Neuronal stem cell (in vitro differentiated cells): Measurements from ENCODE around the gene RALGPS1.

Source experiments
- DNase-seq: peaks from one replicate; pipeline ENCODE4 v3.0.0-alpha.2; 2013; ENCODE audit warnings: low spot score
- H2AFZ ChIP-seq: one replicate; pipeline ENCODE4 v1.6.1; 2013; ENCODE audit warnings: mild to moderate bottlenecking, low read length, inconsistent platforms
- H2AK5ac ChIP-seq: 2 replicates; pipeline ENCODE4 v1.6.1; 2013; ENCODE audit warnings: low read depth, mild to moderate bottlenecking, inconsistent platforms, low read length, moderate library complexity, mixed read lengths
- H2BK120ac ChIP-seq: 2 replicates; pipeline ENCODE4 v1.6.1; 2013; ENCODE audit warnings: low read depth, mild to moderate bottlenecking, inconsistent platforms, low read length, moderate library complexity, mixed read lengths
- H2BK12ac ChIP-seq: one replicate; pipeline ENCODE4 v1.6.1; 2013; ENCODE audit warnings: low read length, inconsistent platforms
- H2BK15ac ChIP-seq: 2 replicates; pipeline ENCODE4 v1.6.1; 2013; ENCODE audit warnings: mild to moderate bottlenecking, low read length, inconsistent platforms, mixed read lengths
- H2BK5ac ChIP-seq: one replicate; pipeline ENCODE4 v1.6.1; 2013; ENCODE audit warnings: inconsistent platforms, mild to moderate bottlenecking, low read length, moderate library complexity
- H3K14ac ChIP-seq: one replicate; pipeline ENCODE4 v1.6.1; 2013; ENCODE audit warnings: low read length, inconsistent platforms
- H3K18ac ChIP-seq: 2 replicates; pipeline ENCODE4 v1.6.1; 2013; ENCODE audit warnings: low read length, inconsistent platforms
- H3K23ac ChIP-seq: 2 replicates; pipeline ENCODE4 v1.6.1; 2013; ENCODE audit warnings: low read depth, mild to moderate bottlenecking, mixed read lengths, low read length, inconsistent platforms; ENCODE audit not compliant: poor library complexity
- H3K27ac ChIP-seq: replicated peaks from 3 replicates; pipeline ENCODE4 v1.5.1; 2013; ENCODE audit warnings: low read length, inconsistent platforms
- H3K27me3 ChIP-seq, 3 experiments: 2 replicates each; pipeline ENCODE4 v1.6.1; 2013; ENCODE audit warnings: low read length in 3 of 3, mild to moderate bottlenecking in 2 of 3, inconsistent platforms in 1 of 3, low read depth in 1 of 3, mixed read lengths in 1 of 3, moderate library complexity in 1 of 3; ENCODE audit not compliant: control insufficient read depth in 3 of 3, insufficient read depth in 3 of 3
- H3K36me3 ChIP-seq, 2 donors: replicated peaks in 1 of 2; 2 replicates each; pipeline ENCODE4 v1.6.1; 2013; ENCODE audit warnings: low read length in 2 of 2; ENCODE audit not compliant: control insufficient read depth in 2 of 2, insufficient read depth in 2 of 2
- H3K4ac ChIP-seq: 2 replicates; pipeline ENCODE4 v1.6.1; 2013; ENCODE audit warnings: inconsistent platforms, mild to moderate bottlenecking, low read length, moderate library complexity
- H3K4me1 ChIP-seq, 2 donors: 1 replicate in 1 of 2; 2 replicates in 1 of 2; pipeline ENCODE4 v1.6.1; 2013; ENCODE audit warnings: low read length in 2 of 2, low read depth in 1 of 2; ENCODE audit not compliant: control insufficient read depth in 2 of 2, insufficient read depth in 1 of 2
- H3K4me2 ChIP-seq: one replicate; pipeline ENCODE4 v1.6.1; 2013; ENCODE audit warnings: mild to moderate bottlenecking, low read length, inconsistent platforms; ENCODE audit not compliant: insufficient read depth, poor library complexity, severe bottlenecking
- H3K4me3 ChIP-seq, 2 donors: 2 replicates each; pipeline ENCODE4 v1.5.1; 2013; ENCODE audit warnings: low read length in 2 of 2, mild to moderate bottlenecking in 2 of 2, inconsistent platforms in 1 of 2, moderate library complexity in 1 of 2
- H3K79me1 ChIP-seq: one replicate; pipeline ENCODE4 v1.6.1; 2013; ENCODE audit warnings: low read depth, mild to moderate bottlenecking, inconsistent platforms, low read length, moderate library complexity
- H3K9ac ChIP-seq: one replicate; pipeline ENCODE4 v1.6.1; 2013; ENCODE audit warnings: mild to moderate bottlenecking, low read depth, low read length, inconsistent platforms; ENCODE audit not compliant: poor library complexity
- H3K9me3 ChIP-seq, 2 donors: replicated peaks in 1 of 2; 2 replicates each; pipeline versions ENCODE3 to v1.6.1; 2013; ENCODE audit warnings: low read length in 2 of 2, mild to moderate bottlenecking in 2 of 2, inconsistent platforms in 1 of 2, low read depth in 1 of 2, mixed read lengths in 1 of 2, moderate library complexity in 1 of 2; ENCODE audit not compliant: control insufficient read depth in 2 of 2, insufficient read depth in 1 of 2
- H4K8ac ChIP-seq: one replicate; pipeline ENCODE4 v1.6.1; 2013; ENCODE audit warnings: low read depth, mild to moderate bottlenecking, inconsistent platforms, low read length, moderate library complexity
- H4K91ac ChIP-seq: one replicate; pipeline ENCODE4 v1.6.1; 2013; ENCODE audit warnings: low read length, low read depth, mild to moderate bottlenecking, inconsistent platforms; ENCODE audit not compliant: poor library complexity
- WGBS, 2 donors: extraction: QIAGEN DNeasy Blood & Tissue Kit; methylation state at CpG; one replicate each; pipeline ENCODE4 v1.1.7; 2013; ENCODE audit warnings: missing lambda C conversion rate in 2 of 2, mixed read lengths in 1 of 2; ENCODE audit not compliant: insufficient read length in 2 of 2, insufficient replicate concordance in 1 of 2; ENCODE audit errors: extremely low coverage in 2 of 2; 5-methylcytosine and 5-hydroxymethylcytosine counted together

Gene RALGPS1

DNA sequence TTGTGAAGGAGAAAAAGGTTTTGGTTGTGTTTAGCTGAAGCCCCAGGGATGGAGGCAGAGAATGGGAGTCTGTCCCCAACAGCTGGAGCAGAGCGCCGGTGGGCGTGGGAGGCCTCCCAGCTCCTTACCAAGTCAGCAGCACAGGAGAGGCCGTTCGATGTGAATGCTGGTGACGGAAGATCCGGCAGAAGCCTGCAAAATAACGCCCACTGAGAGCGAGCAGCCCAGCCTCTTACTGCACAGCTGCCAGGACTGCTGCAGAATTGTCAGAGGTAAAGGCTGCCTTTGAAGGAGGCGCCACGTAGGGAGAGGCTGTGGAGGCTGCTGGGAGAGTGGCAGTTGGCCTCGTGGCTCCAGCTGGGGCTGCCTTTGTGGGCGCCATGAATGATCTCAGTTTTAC lies 181.6 kb downstream of the RALGPS1 start:
- H2AK5ac ChIP-seq: no peak overlapping the region
- no peaks in the 10 kb centered on the region for H3K27me3 ChIP-seq
- H2BK5ac ChIP-seq: no peak overlapping the region
- H3K27ac ChIP-seq: no peak overlapping the region
- no peak overlapping the region for H2AFZ ChIP-seq
- no peak overlapping the region for H2BK12ac ChIP-seq
- no peaks in the 10 kb centered on the region for H3K4me1 ChIP-seq
- no peak overlapping the region for H4K91ac ChIP-seq
- peaks cover 7 to 16% of the 10 kb centered on the region in 2 donors for H3K36me3 ChIP-seq
- no peak overlapping the region for H3K4ac ChIP-seq
- H3K9ac ChIP-seq: no peak overlapping the region
- H2BK15ac ChIP-seq: no peak overlapping the region
- no peak overlapping the region for H2BK120ac ChIP-seq
- H3K23ac ChIP-seq: no peak overlapping the region
- H3K4me3 ChIP-seq: no peak overlapping the region
- peak overlapping the region; percentile 51 for H3K18ac ChIP-seq
- no peak for DNase-seq
- H3K4me2 ChIP-seq: no peak overlapping the region
- H3K9me3 ChIP-seq: no peaks in the 10 kb centered on the region
- no peak overlapping the region for H3K14ac ChIP-seq
- H4K8ac ChIP-seq: no peak overlapping the region
- no peaks in the 10 kb centered on the region for H3K79me1 ChIP-seq
- no CpG with 5 or more reads among the region's 13 CpGs for WGBS, 2 donors

DNA sequence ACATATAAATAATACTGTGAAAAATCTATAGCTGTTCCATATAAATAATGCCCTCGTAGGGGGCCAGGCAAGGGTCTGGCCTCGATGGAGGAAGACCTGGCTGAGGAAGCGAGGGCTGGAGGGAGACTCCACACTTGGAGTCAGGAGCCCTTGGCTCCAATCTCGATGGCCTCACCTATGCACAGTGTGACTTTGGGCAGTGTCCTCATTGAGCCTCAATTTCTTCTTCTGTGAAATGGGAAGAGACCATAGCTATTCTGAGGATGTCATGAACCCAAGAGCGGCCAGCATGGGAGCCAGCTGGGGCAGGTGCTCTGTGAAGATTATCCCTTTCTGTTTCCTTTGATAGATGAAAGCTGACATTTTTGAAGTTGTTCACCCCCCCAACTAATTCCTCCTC lies 183.1 kb downstream of the RALGPS1 start:
- H3K18ac ChIP-seq: no peak overlapping the region
- no peak overlapping the region for H3K4ac ChIP-seq
- H3K9me3 ChIP-seq: no peaks in the 10 kb centered on the region
- H3K9ac ChIP-seq: no peak overlapping the region
- H3K4me2 ChIP-seq: no peak overlapping the region
- no peak overlapping the region for H2BK12ac ChIP-seq
- H4K8ac ChIP-seq: no peak overlapping the region
- no peak overlapping the region for H2BK120ac ChIP-seq
- DNase-seq: no peak
- H3K23ac ChIP-seq: no peak overlapping the region
- WGBS, 2 donors: no CpG with 5 or more reads among the region's 5 CpGs
- H3K36me3 ChIP-seq: peaks cover 0 to 3% of the 10 kb centered on the region in 2 donors
- no peak overlapping the region for H4K91ac ChIP-seq
- H3K27ac ChIP-seq: no peak overlapping the region
- no peak overlapping the region for H3K14ac ChIP-seq
- no peak overlapping the region for H2AFZ ChIP-seq
- no peaks in the 10 kb centered on the region for H3K79me1 ChIP-seq
- no peak overlapping the region for H2BK15ac ChIP-seq
- H3K4me3 ChIP-seq: no peak overlapping the region
- no peaks in the 10 kb centered on the region for H3K27me3 ChIP-seq
- H2BK5ac ChIP-seq: no peak overlapping the region
- no peak overlapping the region for H2AK5ac ChIP-seq
- no peaks in the 10 kb centered on the region for H3K4me1 ChIP-seq

DNA sequence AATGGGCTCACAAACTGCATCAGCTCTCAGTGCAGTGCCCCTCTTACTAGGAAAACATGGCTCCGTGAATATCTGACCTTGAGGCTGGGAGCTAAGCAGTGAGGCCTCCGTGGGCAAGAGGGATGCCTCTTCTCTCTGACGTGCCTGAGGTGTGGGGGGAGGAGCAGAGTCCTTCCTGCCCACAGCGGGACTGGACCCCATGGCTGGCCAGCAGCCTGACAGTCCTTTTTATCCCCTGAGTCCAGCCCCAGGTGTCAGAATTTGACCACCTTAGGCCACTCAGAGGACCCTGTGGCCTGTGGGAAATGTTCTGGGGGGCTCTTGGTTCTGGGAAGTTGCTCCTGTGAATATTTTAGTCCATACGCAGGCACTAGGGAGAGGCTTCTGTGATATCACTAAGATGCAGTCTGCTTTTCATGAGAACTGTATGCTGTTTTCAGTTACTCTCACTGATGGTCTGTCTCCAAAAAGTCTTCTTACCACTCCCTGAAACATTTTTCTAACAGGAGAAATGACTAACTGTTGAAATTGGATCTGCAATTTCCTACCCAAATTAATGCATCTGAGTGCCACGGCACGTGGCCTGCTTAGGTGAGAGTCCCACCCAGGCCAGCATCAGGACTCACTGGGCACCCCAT lies 184.5 kb downstream of the RALGPS1 start:
- Histone ChIP-seq H3K4me1 (no peaks in the 10 kb centered on the region), H3K14ac (no peak overlapping the region), H3K36me3 (peaks cover 0 to 6% of the 10 kb centered on the region in 2 donors), H3K9me3 (no peaks in the 10 kb centered on the region), H3K27ac (no peak overlapping the region), H3K79me1 (no peaks in the 10 kb centered on the region), H2AFZ (no peak overlapping the region), H3K4me3 (no peak overlapping the region), H2BK5ac (no peak overlapping the region), H2BK120ac (no peak overlapping the region), H2AK5ac (no peak overlapping the region), H3K4me2 (no peak overlapping the region), H4K8ac (no peak overlapping the region), H3K18ac (no peak overlapping the region), H3K27me3 (no peaks in the 10 kb centered on the region), H3K23ac (peak overlapping the region; percentile 13), H2BK12ac (no peak overlapping the region), H4K91ac (no peak overlapping the region), H3K9ac (no peak overlapping the region), H3K4ac (no peak overlapping the region), H2BK15ac (no peak overlapping the region)
- WGBS, 2 donors: no CpG with 5 or more reads among the region's 7 CpGs
- DNase-seq: no peak

GRCh38 chr9:127099664-127100063 lies 185.1 kb downstream of the RALGPS1 start:
- no peak for DNase-seq
- WGBS, 2 donors: no CpG with 5 or more reads among the region's 3 CpGs
- H2AK5ac ChIP-seq: no peak overlapping the region
- H4K8ac ChIP-seq: no peak overlapping the region
- no peak overlapping the region for H3K23ac ChIP-seq
- no peak overlapping the region for H3K18ac ChIP-seq
- no peak overlapping the region for H2BK5ac ChIP-seq
- H3K9me3 ChIP-seq: no peaks in the 10 kb centered on the region
- H2BK15ac ChIP-seq: no peak overlapping the region
- H3K27ac ChIP-seq: no peak overlapping the region
- no peaks in the 10 kb centered on the region for H3K79me1 ChIP-seq
- H3K4ac ChIP-seq: no peak overlapping the region
- no peak overlapping the region for H2AFZ ChIP-seq
- H3K4me2 ChIP-seq: no peak overlapping the region
- no peak overlapping the region for H4K91ac ChIP-seq
- no peak overlapping the region for H3K4me3 ChIP-seq
- no peak overlapping the region for H2BK12ac ChIP-seq
- H3K14ac ChIP-seq: no peak overlapping the region
- no peaks in the 10 kb centered on the region for H3K27me3 ChIP-seq
- peaks cover 0 to 11% of the 10 kb centered on the region in 2 donors for H3K36me3 ChIP-seq
- no peak overlapping the region for H3K9ac ChIP-seq
- H2BK120ac ChIP-seq: no peak overlapping the region
- H3K4me1 ChIP-seq: no peaks in the 10 kb centered on the region
